ENCODE results near the gene TEAD3.

Gene TEAD3

GRCh38 chr6:35475573-35475972 lies 21.3 kb downstream of the TEAD3 start:
- DNase-seq (ENCODE audit: low read depth, low spot score): no peak

DNA sequence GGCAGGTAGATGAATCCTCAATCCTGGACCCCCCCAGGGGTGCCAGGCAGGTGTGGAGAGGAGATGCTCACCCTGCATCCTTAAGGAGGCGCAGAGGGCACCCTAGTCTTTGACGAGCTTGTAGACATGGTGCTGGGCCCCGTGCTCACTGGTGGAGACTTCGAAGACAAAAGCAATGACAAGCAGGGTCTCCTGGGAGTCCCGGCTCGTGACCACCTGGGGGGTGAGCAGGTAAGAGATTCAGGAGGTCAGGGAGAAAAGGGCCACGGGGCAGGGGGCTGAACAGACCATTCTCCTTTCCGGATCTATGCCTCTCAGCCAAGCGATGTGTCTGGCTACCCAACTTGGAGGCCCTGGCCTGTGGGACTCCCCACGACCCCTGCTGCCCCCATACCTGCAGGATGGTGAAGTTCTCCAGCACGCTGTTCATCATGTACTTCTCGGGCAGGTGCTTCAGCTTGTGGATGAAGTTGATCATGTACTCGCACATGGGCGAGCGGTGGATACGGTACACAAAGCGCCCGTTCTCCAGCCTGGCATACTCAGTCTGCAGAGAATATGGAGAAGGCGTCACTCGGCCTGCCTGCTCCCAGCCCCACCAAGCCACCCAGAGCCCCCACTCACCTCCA lies 21.8 kb downstream of the TEAD3 start:
- no peak for DNase-seq (ENCODE audit: low read depth, low spot score)

- DNase-seq (ENCODE audit: low read depth, low spot score): no peak
These were observed 22.5 kb downstream of the TEAD3 start for GRCh38 chr6:35474131-35474941.

GRCh38 chr6:35473850-35474130 lies 23.1 kb downstream of the TEAD3 start:
- no peak for DNase-seq (ENCODE audit: low read depth, low spot score)

DNA sequence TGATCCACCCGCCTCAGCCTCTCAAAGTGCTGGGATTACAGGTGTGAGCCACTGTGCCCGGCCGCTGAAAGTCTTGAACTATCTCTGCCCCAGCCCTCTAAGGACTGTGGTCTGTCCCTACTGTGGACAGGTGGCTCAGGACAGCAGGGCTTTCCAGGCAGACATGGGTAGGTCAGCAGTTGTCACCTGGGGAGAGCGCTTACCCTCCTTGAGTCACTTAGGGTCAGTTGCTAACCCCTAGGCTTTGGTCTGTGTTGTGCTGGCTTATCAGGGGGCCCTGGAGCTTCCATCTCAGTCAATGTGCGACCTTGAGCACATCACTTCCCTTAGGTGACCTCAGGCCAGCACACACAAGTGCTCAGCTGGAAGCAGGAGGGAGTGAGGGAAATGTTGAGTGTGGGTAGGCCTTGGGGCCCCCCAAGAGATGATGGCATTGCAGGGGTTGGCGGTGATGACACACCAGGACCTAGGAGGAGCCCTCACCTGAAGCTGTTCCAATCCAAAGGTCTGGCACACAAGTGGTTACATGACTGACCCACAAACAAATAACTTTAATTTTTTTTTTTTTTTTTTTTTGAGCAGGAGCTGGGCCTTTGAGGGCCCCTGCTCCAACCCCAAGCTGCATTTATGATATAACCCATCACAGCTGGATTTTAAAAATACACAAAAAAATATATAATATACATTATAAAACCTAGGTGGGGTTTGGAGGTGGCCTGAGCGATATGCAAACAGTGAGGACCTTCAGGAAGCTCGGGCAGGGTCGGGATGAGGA lies 23.6 kb downstream of the TEAD3 start:
- no peak for DNase-seq (ENCODE audit: low read depth, low spot score)

- no peak for DNase-seq (ENCODE audit: low read depth, low spot score)
These were observed 25.0 kb downstream of the TEAD3 start for GRCh38 chr6:35471836-35472345.

GRCh38 chr6:35470663-35471120 lies 26.2 kb downstream of the TEAD3 start:
- DNase-seq (ENCODE audit: low read depth, low spot score): no peak

GRCh38 chr6:35469751-35470662 lies 26.9 kb downstream of the TEAD3 start:
- DNase-seq (ENCODE audit: low read depth, low spot score): no peak

DNA sequence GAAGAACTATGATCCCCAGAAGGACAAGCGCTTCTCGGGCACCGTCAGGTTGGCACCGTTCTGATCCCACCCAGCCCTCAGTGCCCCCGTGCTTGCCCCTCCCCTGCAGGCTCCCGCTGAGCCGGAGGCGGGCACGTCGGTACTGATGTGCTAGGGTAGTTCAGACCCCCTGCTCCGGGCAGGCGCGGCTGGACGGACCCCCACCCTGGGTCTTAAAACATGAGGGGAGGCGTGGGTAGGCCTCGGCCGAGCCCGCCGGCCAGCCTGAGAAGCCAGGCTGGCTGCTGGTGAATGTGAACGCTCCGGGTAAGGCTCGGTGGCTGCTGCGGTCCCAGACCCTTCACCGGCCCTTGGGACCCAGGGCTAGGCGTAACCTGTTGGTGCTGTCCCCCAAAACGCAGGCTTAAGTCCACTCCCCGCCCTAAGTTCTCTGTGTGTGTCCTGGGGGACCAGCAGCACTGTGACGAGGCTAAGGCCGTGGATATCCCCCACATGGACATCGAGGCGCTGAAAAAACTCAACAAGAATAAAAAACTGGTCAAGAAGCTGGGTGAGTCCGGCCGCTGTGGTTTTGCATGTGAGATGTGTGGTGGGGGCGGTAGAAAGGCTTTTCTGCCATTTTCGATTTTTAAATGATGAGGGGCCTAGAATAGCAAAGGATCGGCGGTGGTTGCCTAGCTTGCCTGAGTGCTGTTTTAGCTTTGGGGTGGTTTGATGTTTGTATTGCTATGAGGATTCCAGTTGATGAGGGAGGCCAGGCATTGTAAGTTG lies 27.7 kb downstream of the TEAD3 start:
- DNase-seq (ENCODE audit: low read depth, low spot score): no peak

DNA sequence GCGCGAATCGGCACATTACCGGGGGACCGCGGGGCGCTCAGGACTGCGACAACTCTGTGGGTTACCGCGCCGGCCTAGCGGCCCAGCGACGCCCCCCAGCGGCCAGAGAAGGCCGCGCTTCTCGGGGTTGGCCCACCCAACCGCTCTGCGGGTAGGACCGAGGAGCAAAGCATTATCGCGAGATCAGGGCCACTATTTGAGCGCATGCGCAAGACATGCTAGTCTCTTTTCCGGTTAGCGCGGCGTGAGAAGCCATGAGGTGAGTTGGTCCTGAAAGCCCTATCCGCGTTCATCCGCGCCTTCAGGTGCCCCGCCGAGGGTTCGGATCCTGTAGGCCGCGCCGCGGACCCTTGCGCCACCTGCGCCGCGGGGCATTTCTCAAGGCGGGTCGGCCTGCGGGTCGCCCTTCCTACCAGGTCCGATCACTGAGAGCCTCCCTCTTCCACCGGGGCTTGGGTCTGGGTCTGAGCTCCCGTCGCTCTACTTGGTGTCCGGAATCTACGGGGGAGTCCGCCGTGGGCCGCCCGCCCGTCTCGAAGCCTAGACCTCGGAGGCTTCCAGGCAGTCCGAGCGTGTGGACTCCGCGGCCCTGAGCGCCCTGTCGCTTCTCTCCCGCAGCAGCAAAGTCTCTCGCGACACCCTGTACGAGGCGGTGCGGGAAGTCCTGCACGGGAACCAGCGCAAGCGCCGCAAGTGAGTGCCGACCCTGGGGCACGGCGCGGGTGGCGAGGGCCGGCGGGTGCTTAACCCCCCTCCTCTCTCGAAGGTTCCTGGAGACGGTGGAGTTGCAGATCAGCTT lies 28.5 kb downstream of the TEAD3 start, which contains the start of gene RPL10A:
RPL10A (plus strand) TSS at position 221 of the 799 bp plus-strand sequence; CDS start at position 255, 34 bp downstream.
- DNase-seq (ENCODE audit: low read depth, low spot score): peak; percentile 89

DNA sequence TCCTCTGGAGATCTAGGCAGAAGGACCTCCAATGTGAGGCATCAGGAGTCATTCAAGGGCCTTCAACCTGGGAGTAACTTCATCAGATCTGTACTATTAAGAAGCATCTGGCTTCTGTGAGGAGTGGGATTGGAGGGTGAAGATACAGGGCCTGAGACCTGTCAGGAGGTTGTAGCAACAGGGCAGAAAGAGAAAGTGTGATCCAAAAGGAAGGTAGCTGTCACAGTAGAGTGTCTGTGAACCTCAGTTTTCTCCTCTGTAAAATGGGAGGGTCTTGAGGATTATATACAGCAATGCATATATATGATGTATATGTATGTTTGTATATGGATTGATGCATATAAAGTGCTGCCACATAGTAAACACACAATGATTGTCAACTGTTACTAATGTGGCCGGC lies 31.2 kb downstream of the TEAD3 start:
- no peak for DNase-seq (ENCODE audit: low read depth, low spot score)

GRCh38 chr6:35463292-35463691 lies 33.6 kb downstream of the TEAD3 start:
- DNase-seq (ENCODE audit: low read depth, low spot score): no peak

GRCh38 chr6:35461270-35461669 lies 35.6 kb downstream of the TEAD3 start:
- DNase-seq (ENCODE audit: low read depth, low spot score): no peak

DNA sequence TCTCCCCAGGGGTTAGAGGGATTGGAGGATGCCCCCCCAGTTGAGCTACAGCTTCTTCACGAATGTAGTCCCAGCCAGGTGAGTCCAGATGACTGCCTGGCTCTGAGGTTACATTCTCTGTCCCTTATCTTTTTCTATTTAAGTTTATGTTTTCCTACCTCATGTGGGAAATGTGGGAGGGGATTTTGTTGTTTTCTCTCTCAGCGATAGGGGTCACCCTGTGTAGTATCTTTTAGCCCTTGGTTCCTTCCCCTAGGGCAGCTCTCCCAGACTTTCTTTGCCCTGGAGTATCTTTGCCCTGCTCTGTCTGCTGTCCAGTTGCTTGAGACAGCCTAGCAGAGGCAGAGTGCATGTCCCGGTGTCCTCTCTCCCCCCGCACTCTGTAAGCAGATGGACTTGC lies 39.0 kb downstream of the TEAD3 start:
- DNase-seq (ENCODE audit: low read depth, low spot score): no peak

GRCh38 chr6:35454391-35455110 lies 42.3 kb downstream of the TEAD3 start:
- DNase-seq (ENCODE audit: low read depth, low spot score): no peak

DNA sequence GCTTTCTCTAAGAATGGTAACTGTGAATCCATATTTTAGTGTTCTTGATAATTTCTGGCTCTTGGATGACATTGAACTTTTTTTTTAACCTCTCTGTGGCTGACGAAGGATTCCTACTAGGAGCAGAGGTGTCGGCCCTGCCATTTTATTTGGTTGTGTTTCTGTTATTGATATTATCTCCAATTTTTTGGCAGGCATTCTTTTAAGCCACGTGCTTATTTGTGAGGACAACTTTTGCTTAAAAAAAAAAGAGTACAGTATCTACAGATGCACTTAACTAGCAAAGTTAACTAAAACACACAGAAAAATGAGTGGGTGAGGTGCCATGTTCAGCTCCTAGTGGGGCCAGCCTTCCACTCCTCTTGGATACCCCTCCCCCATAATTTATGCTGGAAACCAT lies 43.6 kb downstream of the TEAD3 start:
- no peak for DNase-seq (ENCODE audit: low read depth, low spot score)

DNA sequence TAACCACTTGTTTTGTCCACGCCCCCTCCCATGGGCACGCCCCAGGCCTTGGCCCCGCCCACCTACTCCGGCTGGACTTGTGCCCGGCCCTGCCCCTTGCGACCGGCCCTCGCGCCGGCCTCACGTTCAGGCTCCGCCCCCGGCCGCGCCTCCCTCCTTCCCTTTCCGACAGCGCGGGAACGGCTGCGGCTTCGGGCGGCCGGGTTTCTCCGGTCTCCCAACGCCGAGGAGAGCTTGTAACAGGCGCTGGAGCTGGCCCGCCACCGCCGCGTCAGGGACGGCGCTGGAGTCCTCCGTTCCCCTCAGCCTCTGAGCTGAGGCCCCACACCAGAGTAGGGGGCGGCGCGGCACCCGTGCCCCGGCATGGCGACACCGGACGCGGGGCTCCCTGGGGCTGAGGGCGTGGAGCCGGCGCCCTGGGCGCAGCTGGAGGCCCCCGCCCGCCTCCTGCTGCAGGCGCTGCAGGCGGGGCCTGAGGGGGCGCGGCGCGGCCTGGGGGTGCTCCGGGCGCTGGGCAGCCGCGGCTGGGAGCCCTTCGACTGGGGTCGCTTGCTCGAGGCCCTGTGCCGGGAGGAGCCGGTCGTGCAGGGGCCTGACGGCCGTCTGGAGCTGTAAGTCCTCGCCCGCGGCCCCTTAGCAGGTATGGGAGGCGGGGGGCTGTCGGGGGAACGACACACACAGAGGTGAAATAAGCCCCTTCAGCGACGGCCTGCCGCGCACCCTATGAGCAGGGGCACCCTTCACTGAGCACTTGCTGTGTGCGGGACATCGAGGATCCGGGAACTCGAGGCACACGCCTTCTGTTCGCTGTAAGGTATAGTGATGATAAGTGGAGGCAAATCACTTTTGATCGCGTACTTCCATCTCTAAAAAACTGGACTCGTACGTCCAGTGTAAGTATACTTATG lies 44.4 kb downstream of the TEAD3 start, which contains the start of gene FANCE:
FANCE (plus strand) TSS at position 156 of the 908 bp plus-strand sequence; CDS start at position 364, 208 bp downstream.
- DNase-seq (ENCODE audit: low read depth, low spot score): peak; percentile 67

All from activated naive CD8-positive, alpha-beta T cell treated with anti-CD3 and anti-CD28 coated beads, Interleukin-2, amount 50 U/mL, for 16 hours (primary cell).